K562 (cell line): ENCODE data around the gene SNRNP70. TPM values are rescaled to one million over a fixed set of nuclear protein-coding genes. Genes with fewer than 3 reads are reported as not detected.

Experiments used
- ATF1 ChIP-seq, 2 experiments: fragments of 450-650 bp in 1 of 2; IDR thresholded peaks; 2 replicates each; pipeline ENCODE4 v1.6.1; 2016; ENCODE audit warnings: missing compliant biosample characterization in 1 of 2, missing genetic modification characterization in 1 of 2
- E2F5 ChIP-seq: sonication (generic); formaldehyde crosslinking; IDR thresholded peaks from 2 replicates; pipeline ENCODE4 v1.8.0; 2022; ENCODE audit warnings: mild to moderate bottlenecking, missing genetic modification reagents
- GABPA ChIP-seq: fragments of 200-800 bp; sonication (Bioruptor generic); conservative IDR thresholded peaks from 2 replicates; pipeline ENCODE4 v1.6.1; 2016; ENCODE audit warnings: low read depth, missing genetic modification characterization, missing compliant biosample characterization
- HLTF ChIP-seq: fragments of 450-650 bp; IDR thresholded peaks from 2 replicates; pipeline ENCODE4 v1.6.1; 2016
- IRF2 ChIP-seq: sonication (generic); formaldehyde crosslinking; IDR thresholded peaks from 2 replicates; pipeline ENCODE4 v1.8.1; 2022; ENCODE audit warnings: mild to moderate bottlenecking, missing genetic modification reagents
- MED1 ChIP-seq: sonication (generic); formaldehyde crosslinking; IDR thresholded peaks from 2 replicates; pipeline ENCODE4 v1.8.1; 2023; ENCODE audit warnings: missing genetic modification reagents, borderline replicate concordance
- MEIS2 ChIP-seq: fragments of 450-650 bp; IDR thresholded peaks from 2 replicates; pipeline ENCODE4 v1.6.1; 2014; ENCODE audit warnings: mild to moderate bottlenecking; ENCODE audit not compliant: partially characterized antibody
- NFE2 ChIP-seq: IDR thresholded peaks from 2 replicates; pipeline ENCODE4 v1.6.1; 2014; ENCODE audit warnings: antibody characterized with exemption, low read depth
- RBM25 ChIP-seq: fragments of 200-400 bp; formaldehyde crosslinking; IDR thresholded peaks from 2 replicates; pipeline ENCODE4 v1.6.1; 2018; ENCODE audit warnings: low read length, low read depth, moderate library complexity; ENCODE audit not compliant: severe bottlenecking
- SIX5 ChIP-seq, 2 experiments: IDR thresholded peaks; 2 replicates each; pipeline ENCODE4 v1.6.1; 2011; ENCODE audit warnings: low read length in 2 of 2, borderline replicate concordance in 1 of 2, low read depth in 1 of 2, mild to moderate bottlenecking in 1 of 2, moderate library complexity in 1 of 2; ENCODE audit not compliant: insufficient read depth in 1 of 2
- SREBF2 ChIP-seq: sonication (generic); formaldehyde crosslinking; IDR thresholded peaks from 2 replicates; pipeline ENCODE4 v1.4.0; 2020; ENCODE audit warnings: mild to moderate bottlenecking, missing genetic modification reagents
- THAP12 ChIP-seq: fragments of 250-450 bp; sonication (Bioruptor Pico); IDR thresholded peaks from 2 replicates; pipeline ENCODE4 v1.9.0; 2021; ENCODE audit warnings: mild to moderate bottlenecking, inconsistent platforms
- UBTF ChIP-seq, 2 experiments: IDR thresholded peaks; 2 replicates each; pipeline ENCODE4 v1.6.1; 2012; ENCODE audit warnings: improper control_type of control experiment in 2 of 2, low read depth in 2 of 2, low read length in 2 of 2, borderline replicate concordance in 1 of 2
- ZBTB11 ChIP-seq, 3 experiments: fragments of 200-800 bp in 1 of 3; fragments of 250-450 bp in 1 of 3; fragments of 450-650 bp in 1 of 3; sonication (Bioruptor Pico) in 1 of 3; sonication (Bioruptor generic) in 1 of 3; formaldehyde crosslinking in 1 of 3; IDR thresholded peaks; 2 replicates each; pipeline versions ENCODE4 v1.6.1 to v1.8.0; 2016 to 2022; ENCODE audit warnings: mild to moderate bottlenecking in 2 of 3, missing genetic modification characterization in 2 of 3, missing compliant biosample characterization in 1 of 3, moderate library complexity in 1 of 3
- ZFPM2 ChIP-seq: fragments of 250-450 bp; sonication (Bioruptor Pico); IDR thresholded peaks from 2 replicates; pipeline ENCODE4 v1.5.1; 2022; ENCODE audit warnings: mild to moderate bottlenecking
- ZNF778 ChIP-seq: fragments of 450-650 bp; formaldehyde crosslinking; IDR thresholded peaks from 2 replicates; pipeline ENCODE4 v1.4.0; 2020; ENCODE audit warnings: mild to moderate bottlenecking, moderate library complexity
- polyA plus RNA-seq, 8 experiments: library from polyadenylated mRNA; depleted of rRNA in 4 of 8; stranded (reverse) in 5 of 8; unstranded in 3 of 8; fragments of >200 nt; fragmentation: Nextera tagmentation in 2 of 8; fragmentation: Illumina TruSeq in 1 of 8; extraction: Ambion mirVana in 2 of 8; extraction: Trizol in 1 of 8; gene quantifications; 2 replicates each; pipeline versions ENCODE4 v1.2.1 to v1.2.3, GENCODE V29; 2011 to 2014; ENCODE audit warnings: inconsistent platforms in 1 of 8, missing spikeins in 1 of 8
- total RNA-seq, 7 experiments: library from RNA; depleted of rRNA in 6 of 7; stranded (reverse); fragments of >200 nt in 6 of 7; fragmentation: Illumina TruSeq in 2 of 7; extraction: Trizol in 2 of 7; gene quantifications; 2 replicates each; pipeline versions ENCODE4 v1.2.1 to v1.2.3, GENCODE V29; 2011 to 2021; ENCODE audit warnings: low replicate concordance in 1 of 7

Gene SNRNP70
- total and polyA plus RNA-seq, 9 of the 15 experiments (the other 6 are each of a cell fraction or from before 2014, with no cell fraction given): 2.8 to 496 (median 136) TPM

- TF ChIP-seq UBTF (IDR thresholded peaks at IDR 0.05; ENCODE audit: borderline replicate concordance in 1 of 2, low read depth in 2 of 2, low read length in 2 of 2) (0 out of 4 replicates have a peak, but pooled peaks of 1 of the 2 experiments have one; percentile 56), ZNF778 (no peak), MED1 (CRISPR knock-in tag) (no peak), NFE2 (no peak; the same call in 1 of the 2 replicates), SREBF2 (CRISPR knock-in tag) (no peak), SIX5 (IDR thresholded peaks at IDR 0.05; ENCODE audit: borderline replicate concordance in 1 of 2, insufficient read depth in 1 of 2, low read depth in 1 of 2, low read length in 2 of 2) (no peak), ZFPM2 (CRISPR knock-in tag) (peak; percentile 77; the same call in 1 of the 2 replicates), ATF1 (CRISPR knock-in tag; IDR thresholded peaks at IDR 0.05) (no peak), ATF1 (tag; IDR thresholded peaks at IDR 0.05) (peak; percentile 84), IRF2 (CRISPR knock-in tag) (no peak), E2F5 (CRISPR knock-in tag) (peak; percentile 66), HLTF (peak; percentile 67; the same call in 1 of the 2 replicates), MEIS2 (peak; percentile 95), THAP12 (peak; percentile 95), RBM25 (peak; percentile 42), GABPA (no peak; the same call in 1 of the 2 replicates), ZBTB11 (CRISPR knock-in tag; IDR thresholded peaks at IDR 0.05) (peak in 1 of 3 experiments; percentile 52; a peak in 1 of 6 replicates)
Observed at GRCh38 chr19:49085020-49085867, at the start of gene SNRNP70 (continued).
